Heart right ventricle (tissue), 16 donors: Measurements from ENCODE around the gene SPSB1. TPM values are rescaled to one million over a fixed set of nuclear protein-coding genes. Genes with fewer than 3 reads are reported as not detected.

ENCODE experiments used
- ATAC-seq, 8 donors: fragments of 200-7000 bp; cut with Tn5 transposase; one replicate each; pipeline ENCODE4 v1.9.1; 2020; ENCODE audit warnings: mild to moderate bottlenecking in 8 of 8, moderate library complexity in 8 of 8, moderate number of reproducible peaks in 1 of 8
- DNase-seq, 2 donors: peaks; one replicate each; pipeline ENCODE4 v3.0.0-alpha.2; 2020
- H3K27ac ChIP-seq, 10 donors: fragments of 200-600 bp; sonication (generic) in 2 of 10; one replicate each; pipeline versions ENCODE4 v1.5.0 to v1.8.0; 2020 to 2022; ENCODE audit warnings: mild to moderate bottlenecking in 3 of 10
- H3K27me3 ChIP-seq, 7 donors: fragments of 200-600 bp; one replicate each; pipeline ENCODE4 v1.8.0; 2021 to 2022; ENCODE audit warnings: mild to moderate bottlenecking in 2 of 7
- H3K36me3 ChIP-seq, 9 donors: fragments of 200-600 bp; sonication (generic) in 1 of 9; one replicate each; pipeline versions ENCODE4 v1.5.0 to v1.8.0; 2020 to 2022; ENCODE audit warnings: mild to moderate bottlenecking in 2 of 9
- H3K4me1 ChIP-seq, 9 donors: fragments of 200-600 bp; sonication (generic) in 1 of 9; one replicate each; pipeline versions ENCODE4 v1.5.0 to v1.8.0; 2020 to 2022; ENCODE audit warnings: mild to moderate bottlenecking in 4 of 9
- H3K4me3 ChIP-seq, 10 donors: fragments of 200-600 bp; sonication (generic) in 2 of 10; one replicate each; pipeline versions ENCODE4 v1.5.0 to v1.8.0; 2020 to 2022; ENCODE audit warnings: mild to moderate bottlenecking in 7 of 10, moderate library complexity in 2 of 10
- H3K9me3 ChIP-seq, 11 donors: fragments of 200-600 bp in 10 of 11; sonication (generic) in 2 of 11; one replicate each; pipeline versions ENCODE4 v1.5.0 to v1.8.0; 2013 to 2022; ENCODE audit warnings: mild to moderate bottlenecking in 2 of 11, control low read depth in 1 of 11, moderate library complexity in 1 of 11
- WGBS, 2 donors: extraction: QIAGEN DNeasy Blood & Tissue Kit; methylation state at CpG; one replicate each; pipeline ENCODE4 v1.1.7; 2013; ENCODE audit warnings: inconsistent platforms in 1 of 2; 5-methylcytosine and 5-hydroxymethylcytosine counted together
- intact Hi-C, 10 donors: fragments of 100-400 bp; cut with DNase I; formaldehyde crosslinking; loops; one replicate each; pipeline versions ENCODE4 v1.11.1 to v1.14.2; 2022
- polyA plus RNA-seq, 2 donors: library from polyadenylated mRNA; stranded (reverse); fragments of 200-250 nt; gene quantifications; one replicate each; pipeline ENCODE4 v1.2.3, GENCODE V29; 2013
- total RNA-seq, 10 donors: library from RNA; stranded (reverse); fragmentation: NEBNext Ultra II Directional in 3 of 10; extraction: Animal tissue kit (Norgen Biotek cat#: 25700) in 3 of 10; gene quantifications; one replicate each; pipeline versions ENCODE4 v1.2.1 to v1.2.4, GENCODE V29; 2021 to 2023
- TF ChIP-seq, protein P1 (sequence below), 9 donors: fragments of 200-600 bp; sonication (generic) in 2 of 9; IDR thresholded peaks; one replicate each; pipeline versions ENCODE4 v1.5.0 to v1.8.0; 2021 to 2022; ENCODE audit warnings: antibody characterized with exemption in 9 of 9, mild to moderate bottlenecking in 5 of 9, moderate library complexity in 1 of 9
- donor health status: Arrhythmogenic right ventricular cardiomyopathy.
- donor health status: ischemic (EF 13 %, LVEDD 7.1; RV severe dilation, severe dysfunction).
- donor health status: healthy with polysubstance abuse.
- donor health status: DM: no; HTN: yes; CAD: no.
- donor health status: DM: no; HTN: no; CAD: no.
- donor health status: ischemic (EF 25% LVEDD 6.9; RV normal size, moderate dysfunction).
- donor health status: ischemic (EF 25% LVEDD 5.7; RV mildly dilated, moderate dysfunction).
- donor health status: healthy.
- donor health status: DM: yes; HTN: yes; CAD: no.
- donor health status: Ischemic cardiomyopathy.
- donor health status: ischemic (EF 35%, LVEDD 5.7; RV mildly dilated, moderate dysfunction).
- donor health status: nonischemic (EF 11% LVEDD 7.7; RV severe dilation, severe dysfunction).
- donor health status: DM: yes; HTN: yes; CAD: no.
- donor health status: PGD.
- donor health status: ischemic (EF 29% LVEDD 5.4; RV normal size, mild dysfunction).
- donor health status: nonischemic (EF 23%, LVEDD 6.1; RV moderate dilation, normal function).

SPSB1 gene
- total and polyA plus RNA-seq, 12 donors = 5.5 to 16.5 (median 8.8) TPM

- H3K4me3 ChIP-seq = no peak overlapping the region
- H3K27me3 ChIP-seq = peaks cover 0 to 16% (median 8%) of the 10 kb centered on the region in 7 donors
- peaks cover 0 to 35% (median 10%) of the 10 kb centered on the region in 11 donors for H3K9me3 ChIP-seq
- intact Hi-C loops = loop anchor here in 2 of 10 donors (10.0 kb wide), 1 partner anchor 293 kb away; no protein-coding TSS in a partner anchor
- H3K36me3 ChIP-seq = no peaks in the 10 kb centered on the region
- TF ChIP-seq, protein P1, sequence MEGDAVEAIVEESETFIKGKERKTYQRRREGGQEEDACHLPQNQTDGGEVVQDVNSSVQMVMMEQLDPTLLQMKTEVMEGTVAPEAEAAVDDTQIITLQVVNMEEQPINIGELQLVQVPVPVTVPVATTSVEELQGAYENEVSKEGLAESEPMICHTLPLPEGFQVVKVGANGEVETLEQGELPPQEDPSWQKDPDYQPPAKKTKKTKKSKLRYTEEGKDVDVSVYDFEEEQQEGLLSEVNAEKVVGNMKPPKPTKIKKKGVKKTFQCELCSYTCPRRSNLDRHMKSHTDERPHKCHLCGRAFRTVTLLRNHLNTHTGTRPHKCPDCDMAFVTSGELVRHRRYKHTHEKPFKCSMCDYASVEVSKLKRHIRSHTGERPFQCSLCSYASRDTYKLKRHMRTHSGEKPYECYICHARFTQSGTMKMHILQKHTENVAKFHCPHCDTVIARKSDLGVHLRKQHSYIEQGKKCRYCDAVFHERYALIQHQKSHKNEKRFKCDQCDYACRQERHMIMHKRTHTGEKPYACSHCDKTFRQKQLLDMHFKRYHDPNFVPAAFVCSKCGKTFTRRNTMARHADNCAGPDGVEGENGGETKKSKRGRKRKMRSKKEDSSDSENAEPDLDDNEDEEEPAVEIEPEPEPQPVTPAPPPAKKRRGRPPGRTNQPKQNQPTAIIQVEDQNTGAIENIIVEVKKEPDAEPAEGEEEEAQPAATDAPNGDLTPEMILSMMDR (IDR thresholded peaks at IDR 0.05) = no peak
- no peak for DNase-seq
- no peak overlapping the region for H3K27ac ChIP-seq
- peaks cover 0 to 40% (median 5%) of the 10 kb centered on the region in 9 donors for H3K4me1 ChIP-seq
- 50 to 57% methylated on average over 12 of the region's 12 CpGs for WGBS, 2 donors
- no peak for ATAC-seq
Observed at GRCh38 chr1:9281908-9282695, 10.6 kb upstream of the SPSB1 start.

- WGBS, 2 donors = 57 to 60% methylated on average over 4 of the region's 4 CpGs
- no peak overlapping the region for H3K27ac ChIP-seq
- TF ChIP-seq, protein P1 (IDR thresholded peaks at IDR 0.05) = no peak
- no peak overlapping the region for H3K4me3 ChIP-seq
- peaks cover 0 to 16% (median 8%) of the 10 kb centered on the region in 7 donors for H3K27me3 ChIP-seq
- peaks cover 0 to 40% (median 15%) of the 10 kb centered on the region in 11 donors for H3K9me3 ChIP-seq
- ATAC-seq (no peak), DNase-seq (no peak)
- peaks cover 0 to 40% (median 5%) of the 10 kb centered on the region in 9 donors for H3K4me1 ChIP-seq
- intact Hi-C loops = loop anchor here in 2 of 10 donors (10.0 kb wide), 1 partner anchor 292 kb away; no protein-coding TSS in a partner anchor
- H3K36me3 ChIP-seq = no peaks in the 10 kb centered on the region
Observed at GRCh38 chr1:9282696-9282955, 10.1 kb upstream of the SPSB1 start.

DNA sequence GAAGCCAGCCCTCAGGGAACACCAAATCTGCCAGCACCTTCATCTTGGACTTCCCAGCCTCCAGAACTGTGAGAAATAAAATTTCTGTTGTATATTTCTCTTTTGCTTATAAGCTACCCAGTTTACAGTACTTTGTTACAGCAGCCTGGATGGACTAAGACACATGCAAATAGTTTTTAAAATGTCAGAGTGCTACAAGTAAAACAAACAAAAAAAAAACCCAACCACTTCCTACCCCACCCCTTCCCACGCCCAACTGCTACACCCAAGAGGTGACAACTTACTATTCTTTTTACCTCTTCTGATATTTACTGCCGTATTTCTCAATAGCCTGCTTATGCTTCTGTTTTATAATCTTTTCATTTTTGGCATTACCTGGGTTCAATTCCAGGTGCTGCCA lies 8.6 kb upstream of the SPSB1 start:
- WGBS, 2 donors = 89 to 93% methylated on average over 2 of the region's 2 CpGs
- Histone ChIP-seq H3K4me3 (no peak overlapping the region), H3K9me3 (peaks cover 0 to 55% (median 29%) of the 10 kb centered on the region in 11 donors), H3K27ac (peak overlapping the region in 1 of 10 donors; percentile 36), H3K36me3 (no peaks in the 10 kb centered on the region), H3K4me1 (peaks cover 0 to 27% (median 5%) of the 10 kb centered on the region in 9 donors), H3K27me3 (peaks cover 0 to 16% (median 8%) of the 10 kb centered on the region in 7 donors)
- intact Hi-C loops = loop anchor here in 2 of 10 donors (10.0 kb wide), 1 partner anchor 291 kb away; no protein-coding TSS in a partner anchor
- no peak for DNase-seq
- ATAC-seq = no peak
- TF ChIP-seq, protein P1 (IDR thresholded peaks at IDR 0.05) = no peak

DNA sequence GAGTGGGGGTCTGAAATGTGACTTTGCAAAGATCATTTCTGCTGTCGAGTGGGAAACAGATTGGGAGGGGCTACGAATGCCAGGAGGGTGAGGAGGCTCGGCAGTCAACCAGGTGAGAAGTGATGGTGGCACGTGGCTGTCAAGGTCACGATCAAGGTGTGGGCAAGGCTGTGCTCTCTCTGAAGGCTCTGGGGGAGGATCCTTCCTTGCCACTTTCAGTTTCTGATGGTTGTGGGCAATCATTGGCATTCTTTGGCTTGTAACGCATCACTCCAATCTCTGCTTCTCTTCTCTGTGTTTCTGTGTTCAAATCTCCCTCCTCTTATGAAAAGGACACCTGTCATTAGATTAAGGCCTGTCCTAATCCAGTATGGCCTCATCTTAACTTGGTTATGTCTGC lies 6.1 kb upstream of the SPSB1 start:
- Histone ChIP-seq H3K9me3 (peaks cover 0 to 59% (median 30%) of the 10 kb centered on the region in 11 donors), H3K4me3 (no peak overlapping the region), H3K36me3 (no peaks in the 10 kb centered on the region), H3K27me3 (peaks cover 0 to 6% (median 4%) of the 10 kb centered on the region in 7 donors), H3K4me1 (peaks cover 0 to 30% (median 13%) of the 10 kb centered on the region in 9 donors), H3K27ac (no peak overlapping the region)
- 72 to 81% methylated on average over 6 of the region's 6 CpGs for WGBS, 2 donors
- ATAC-seq (no peak), DNase-seq (no peak)
- intact Hi-C loops = loop anchor here in 7 of 10 donors (5.0 to 10.0 kb wide), 5 partner anchors 166 to 291 kb away; no protein-coding TSS in a partner anchor
- TF ChIP-seq, protein P1 (IDR thresholded peaks at IDR 0.05) = no peak
